ACHN (cell line): ENCODE data around the gene KCNK15.

Experiments used
- DNase-seq: peaks from one replicate; pipeline ENCODE4 v3.0.0-alpha.2; 2015
- in situ Hi-C: cut with HindIII; loops from 2 replicates; pipeline ENCODE4 v1.10.0; 2017; ENCODE audit warnings: low sequenced_read_pairs, low pct_ligation_motif_present, low pct_unique_long_range_greater_than_20kb

KCNK15 gene

DNA sequence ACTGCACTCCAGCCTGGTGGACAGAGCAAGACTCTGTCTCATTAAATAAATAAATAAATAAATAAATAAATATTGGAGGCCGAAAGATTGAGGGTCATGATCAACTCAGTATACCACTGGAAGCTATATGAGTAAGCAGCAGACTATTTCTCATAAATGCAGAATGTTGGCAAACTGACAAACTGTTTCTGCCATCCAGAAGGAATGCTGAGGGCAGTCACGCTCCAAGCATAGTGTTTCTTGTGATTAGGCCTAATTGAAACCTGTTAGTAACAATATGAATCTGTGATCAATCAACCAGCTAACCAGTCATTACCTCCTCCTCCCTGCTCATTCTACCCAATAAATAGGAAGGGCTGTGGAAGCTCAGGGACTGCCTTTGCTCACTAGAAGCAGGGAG lies 15.2 kb upstream of the KCNK15 start:
- in situ Hi-C loops = no loop called here
- peak; percentile 98 for DNase-seq

DNA sequence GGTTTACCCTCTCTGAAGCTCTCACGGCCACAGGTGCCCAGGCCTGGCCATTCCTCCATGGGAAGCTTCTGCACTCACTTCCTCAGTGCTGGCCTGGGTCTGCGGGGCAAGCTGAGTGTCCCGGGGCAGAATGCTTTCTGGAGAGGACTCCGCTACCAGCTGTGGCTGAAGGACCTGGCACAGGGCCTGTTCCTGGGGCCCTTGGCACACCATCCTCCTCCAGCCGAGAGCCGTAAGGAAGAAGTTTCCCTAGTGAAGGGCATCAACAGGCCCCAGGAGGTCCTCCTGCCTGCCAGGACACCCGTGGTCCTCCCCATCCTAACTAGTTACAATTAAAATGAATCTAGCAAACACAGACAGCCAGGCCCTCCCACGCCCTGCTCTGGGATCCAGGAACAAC lies 14.0 kb upstream of the KCNK15 start:
- in situ Hi-C loops = no loop called here

DNA sequence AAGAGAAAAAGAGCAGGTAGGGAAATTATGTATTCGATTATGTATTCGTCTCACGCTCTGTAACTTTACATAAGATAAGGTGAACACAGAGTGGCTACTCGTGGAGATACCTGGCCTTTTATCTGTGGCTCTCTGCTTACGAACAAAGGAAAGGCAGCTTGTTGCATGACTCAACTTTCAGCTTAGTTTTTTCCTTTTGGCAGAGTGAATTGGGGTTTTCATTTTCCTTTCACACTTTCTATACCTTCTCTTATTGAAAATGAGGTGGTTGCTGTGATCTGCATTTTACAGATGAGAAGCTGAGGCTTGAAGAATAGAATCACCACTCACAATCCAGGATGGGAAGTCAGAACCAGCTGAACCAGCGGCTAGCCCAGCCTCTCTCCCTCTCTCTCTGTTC lies 13.3 kb upstream of the KCNK15 start:
- in situ Hi-C loops = no loop called here

More for the DNA sequence above, 14.0 kb upstream of the KCNK15 start:
- no peak for DNase-seq

DNA sequence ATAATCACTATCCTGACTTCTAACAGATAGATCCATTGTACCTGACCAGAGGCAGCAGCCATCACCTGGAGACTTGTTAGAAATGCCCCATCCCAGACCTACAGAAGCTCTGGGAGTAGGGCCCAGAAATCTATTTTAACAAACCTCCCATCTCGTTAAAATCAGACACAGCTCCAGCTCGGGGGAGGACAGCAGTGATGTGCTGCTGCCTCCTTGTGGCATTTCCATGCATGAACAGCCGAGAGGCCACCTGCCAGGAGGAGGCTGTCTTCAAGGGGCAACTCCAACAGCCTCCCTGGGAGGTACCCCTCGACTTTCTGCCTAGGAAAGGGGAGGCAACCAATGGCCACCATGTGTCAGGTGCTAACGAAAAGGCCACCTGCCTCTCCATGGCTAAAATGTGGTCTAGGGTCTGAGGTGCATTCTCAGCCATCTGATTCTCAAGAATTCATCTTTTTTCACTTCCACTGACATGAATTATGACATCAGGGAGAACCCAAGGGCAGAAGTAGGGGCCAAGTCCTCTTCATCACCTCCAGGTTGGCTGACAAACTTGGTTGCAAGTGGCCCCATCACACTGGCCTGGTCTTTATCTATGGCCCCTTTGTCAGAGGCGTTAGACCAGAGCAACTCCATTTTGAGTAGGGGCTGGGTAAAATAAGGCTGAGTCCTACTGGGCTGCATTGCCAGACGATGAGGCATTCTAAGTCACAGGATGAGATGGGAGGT lies 12.2 kb upstream of the KCNK15 start:
- DNase-seq = peak; percentile 75
- in situ Hi-C loops = no loop called here

More for the DNA sequence above, 13.3 kb upstream of the KCNK15 start:
- peak; percentile 10 for DNase-seq

DNA sequence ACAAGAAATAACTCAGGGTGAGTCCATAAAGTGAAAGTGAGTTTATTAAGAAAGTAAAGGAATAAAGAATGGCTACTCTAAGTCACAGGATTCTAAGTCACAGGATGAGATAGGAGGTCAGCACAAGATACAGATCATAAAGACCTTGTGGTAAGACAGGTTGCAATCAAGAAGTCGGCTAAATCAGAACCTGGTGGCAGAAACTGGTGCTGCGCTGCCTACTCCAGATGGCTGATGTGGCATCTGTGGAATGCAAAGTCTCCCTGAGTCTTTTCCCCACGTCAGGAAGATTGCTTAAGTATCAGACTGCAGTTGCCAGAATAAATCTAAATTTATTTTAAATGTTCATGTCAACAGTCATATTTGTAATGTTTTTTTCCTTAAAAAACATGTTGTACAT lies 10.7 kb upstream of the KCNK15 start:
- peak; percentile 87 for DNase-seq
- in situ Hi-C loops = no loop called here

DNA sequence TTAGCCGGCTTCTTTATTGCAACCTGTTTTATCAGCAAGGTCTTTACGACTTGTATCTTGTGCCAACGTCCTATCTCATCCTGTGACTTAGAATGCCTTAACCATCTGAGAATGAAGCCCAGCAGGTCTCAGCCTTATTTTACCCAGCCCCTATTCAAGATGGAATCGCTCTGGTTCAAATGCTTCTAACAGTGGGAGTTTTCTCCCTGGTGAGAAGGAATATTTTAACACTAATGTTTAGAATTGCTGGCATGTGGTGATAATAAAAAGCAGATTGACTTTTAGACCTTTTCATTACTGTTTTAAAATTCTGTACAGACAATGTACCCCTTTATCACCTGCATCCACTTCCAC lies 9.9 kb upstream of the KCNK15 start:
- in situ Hi-C loops = no loop called here
- DNase-seq = no peak

DNA sequence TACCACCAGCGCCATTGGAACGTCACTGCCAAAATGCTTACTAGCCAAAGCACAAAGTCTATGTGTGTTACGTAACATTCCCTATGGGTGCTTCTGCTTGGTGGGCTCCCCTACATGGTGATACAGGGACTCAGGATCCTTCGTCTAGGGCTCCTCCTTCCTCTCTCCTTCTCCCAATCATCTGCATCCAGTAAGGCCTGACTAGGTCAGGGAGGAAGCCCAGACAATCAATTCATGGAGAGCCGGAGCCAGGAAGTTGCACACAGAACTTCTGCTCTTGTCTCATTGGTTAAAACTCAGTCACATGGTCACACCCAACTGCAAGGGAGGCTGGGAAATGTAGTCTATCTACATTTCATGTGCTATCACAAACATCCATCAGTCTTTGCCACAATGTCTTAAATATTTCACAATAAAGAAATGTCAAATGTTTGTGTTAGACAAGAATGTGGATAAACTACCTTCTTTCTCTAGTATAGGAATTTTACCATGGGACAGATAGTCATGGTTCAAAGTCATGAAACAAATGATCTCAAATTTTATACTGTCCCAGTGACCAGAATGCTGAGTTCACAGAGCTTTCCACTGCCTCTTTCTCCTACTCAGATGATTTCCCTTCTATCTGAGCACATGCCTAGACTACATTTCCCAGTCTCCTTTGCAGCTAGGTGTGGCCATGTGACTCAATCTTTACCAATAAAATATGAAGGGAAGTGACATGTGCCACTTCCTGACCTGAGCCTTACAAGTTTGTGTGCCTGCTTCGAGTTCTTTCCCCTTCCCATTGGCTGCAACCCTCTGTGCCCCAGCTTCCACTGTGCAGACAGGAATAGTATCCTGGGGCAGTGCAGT lies 9.3 kb upstream of the KCNK15 start:
- in situ Hi-C loops = no loop called here
- DNase-seq = peak; percentile 92

DNA sequence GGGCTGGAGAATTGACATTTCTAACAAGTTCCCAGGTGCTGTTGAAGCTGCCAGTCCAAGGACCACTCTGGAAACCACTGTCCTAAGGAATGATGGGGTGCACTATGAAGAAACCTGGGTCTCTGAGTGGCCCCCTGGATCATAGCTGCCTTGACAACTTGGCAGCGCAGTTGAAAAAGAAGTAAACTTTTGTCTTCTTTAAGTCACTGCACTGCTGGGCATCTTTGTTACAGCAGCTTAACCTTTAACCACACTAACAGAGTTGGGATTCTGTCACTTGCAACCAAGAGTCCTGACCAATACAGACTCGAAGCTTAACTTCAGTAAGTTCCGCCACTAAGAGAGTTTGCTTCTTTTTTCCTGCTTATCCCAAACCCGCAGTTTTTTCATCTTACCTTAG lies 8.5 kb upstream of the KCNK15 start:
- in situ Hi-C loops = no loop called here
- DNase-seq = no peak

DNA sequence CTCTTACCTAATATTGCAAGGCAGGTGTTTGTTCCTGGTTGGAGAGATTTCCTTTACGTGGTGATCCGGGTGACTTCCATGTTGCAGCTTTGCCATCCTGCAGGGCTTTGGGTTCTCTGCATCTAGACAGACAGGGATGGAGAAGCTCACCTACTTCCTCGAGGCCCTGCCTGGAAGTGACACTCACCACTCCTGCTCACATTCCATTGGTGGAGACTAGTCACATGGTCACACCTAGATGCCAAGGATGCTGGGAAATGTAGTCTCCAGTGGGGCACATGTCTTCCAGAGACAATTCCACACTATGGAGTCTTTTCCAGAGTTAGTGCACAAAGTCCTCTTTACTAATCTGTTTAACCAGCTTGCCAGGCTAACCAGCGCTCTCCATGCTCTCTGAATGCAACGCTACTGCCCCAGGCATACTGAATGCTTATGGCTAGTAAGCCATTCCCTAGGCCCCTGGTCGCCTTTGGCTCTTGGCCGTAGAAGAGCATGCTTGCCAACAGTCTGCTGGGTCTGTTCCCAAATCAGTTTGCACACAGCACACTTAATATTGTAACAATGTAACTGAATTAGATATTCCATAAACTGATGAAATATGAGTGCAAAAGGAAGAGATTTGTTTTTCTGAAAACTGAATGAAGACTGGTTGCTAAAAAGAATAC lies 6.7 kb upstream of the KCNK15 start:
- in situ Hi-C loops = no loop called here

DNA sequence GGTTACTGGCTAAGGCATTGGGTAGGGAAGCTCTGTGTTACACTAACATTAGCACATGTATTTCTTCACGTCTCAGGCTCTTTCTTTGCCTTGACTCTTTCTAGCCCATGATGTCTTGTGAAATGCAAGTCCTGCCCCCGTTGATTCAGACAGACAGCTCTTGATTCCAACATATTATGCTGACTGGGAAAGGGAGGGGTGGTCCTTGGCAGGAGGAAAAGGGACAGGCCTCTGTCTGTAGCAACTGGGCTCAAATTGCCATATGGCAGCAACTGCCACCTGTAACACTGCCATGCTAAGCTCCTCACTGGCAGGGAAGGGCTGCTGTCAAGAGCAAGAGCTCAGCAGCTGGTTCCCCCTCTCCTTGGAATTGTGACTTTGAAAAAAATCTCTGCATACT lies 5.7 kb upstream of the KCNK15 start:
- DNase-seq = no peak
- in situ Hi-C loops = no loop called here

More for the DNA sequence above, 6.7 kb upstream of the KCNK15 start:
- DNase-seq = peak; percentile 71

DNA sequence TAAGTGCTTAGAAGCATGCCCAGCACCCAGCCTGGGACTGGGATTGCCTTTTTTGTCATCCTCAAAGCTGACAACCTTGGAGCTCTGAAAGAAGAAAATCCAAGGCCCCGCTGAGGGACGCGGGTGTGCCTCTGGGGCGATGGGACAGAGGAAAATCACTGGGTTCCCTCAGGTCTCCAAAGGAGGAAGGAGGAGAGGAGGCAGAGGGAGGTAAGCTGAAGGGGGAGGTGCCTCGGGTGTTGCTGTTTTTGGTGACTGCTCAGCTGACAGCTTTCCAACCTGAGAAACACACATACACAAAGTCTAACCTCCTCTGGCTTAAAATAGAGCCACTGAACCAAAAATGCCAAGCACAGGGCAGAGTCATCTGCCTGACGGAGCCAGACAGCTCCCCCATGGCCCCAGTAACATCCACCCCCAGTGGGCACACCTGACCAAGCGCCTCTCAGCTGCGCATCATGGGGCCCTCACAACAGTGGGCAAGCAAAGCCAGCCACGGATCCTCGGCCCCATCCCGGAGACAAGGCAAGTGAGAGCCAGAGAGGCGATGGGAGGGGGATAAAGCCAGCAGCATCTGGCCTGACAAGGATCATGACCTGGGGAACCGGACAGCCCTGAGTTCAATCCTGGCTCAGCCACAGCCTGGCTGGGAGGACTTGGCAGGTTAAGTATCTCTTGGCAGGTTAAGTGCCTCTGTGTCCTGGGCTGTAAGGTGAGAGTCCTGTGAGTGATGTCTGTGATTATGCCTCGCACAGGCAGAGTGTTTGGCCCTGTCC lies 3.2 kb upstream of the KCNK15 start:
- in situ Hi-C loops = no loop called here
- no peak for DNase-seq

DNA sequence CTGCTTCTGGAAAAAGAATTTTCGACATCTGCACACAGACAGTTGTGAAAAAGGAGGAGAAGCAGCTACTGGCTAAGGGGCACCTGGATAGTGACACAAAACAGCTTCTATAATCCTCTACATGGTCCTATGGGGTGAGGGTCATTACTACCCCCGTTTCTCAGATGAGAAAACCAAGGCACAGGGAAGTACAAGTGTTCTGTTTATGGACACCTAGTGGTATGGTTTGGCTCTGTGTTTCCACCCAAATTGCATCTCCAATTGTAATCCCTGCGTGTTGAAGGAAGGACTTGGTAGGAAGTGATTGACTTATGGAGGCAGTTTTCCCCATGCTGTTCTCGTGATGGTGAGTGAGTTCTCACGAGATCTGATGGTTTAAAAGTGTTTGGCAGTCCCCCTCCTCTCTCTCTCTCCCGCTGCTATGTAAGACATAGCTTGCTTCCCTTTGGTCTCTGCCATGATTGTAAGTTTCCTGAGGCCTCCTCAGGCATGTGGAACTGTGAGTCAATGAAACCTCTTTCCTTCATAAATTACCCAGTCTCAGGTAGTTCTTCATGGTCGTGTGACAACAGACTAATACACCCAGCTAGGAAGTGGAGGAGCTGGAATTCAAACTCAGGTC lies 2.5 kb upstream of the KCNK15 start:
- DNase-seq = no peak
- in situ Hi-C loops = no loop called here

DNA sequence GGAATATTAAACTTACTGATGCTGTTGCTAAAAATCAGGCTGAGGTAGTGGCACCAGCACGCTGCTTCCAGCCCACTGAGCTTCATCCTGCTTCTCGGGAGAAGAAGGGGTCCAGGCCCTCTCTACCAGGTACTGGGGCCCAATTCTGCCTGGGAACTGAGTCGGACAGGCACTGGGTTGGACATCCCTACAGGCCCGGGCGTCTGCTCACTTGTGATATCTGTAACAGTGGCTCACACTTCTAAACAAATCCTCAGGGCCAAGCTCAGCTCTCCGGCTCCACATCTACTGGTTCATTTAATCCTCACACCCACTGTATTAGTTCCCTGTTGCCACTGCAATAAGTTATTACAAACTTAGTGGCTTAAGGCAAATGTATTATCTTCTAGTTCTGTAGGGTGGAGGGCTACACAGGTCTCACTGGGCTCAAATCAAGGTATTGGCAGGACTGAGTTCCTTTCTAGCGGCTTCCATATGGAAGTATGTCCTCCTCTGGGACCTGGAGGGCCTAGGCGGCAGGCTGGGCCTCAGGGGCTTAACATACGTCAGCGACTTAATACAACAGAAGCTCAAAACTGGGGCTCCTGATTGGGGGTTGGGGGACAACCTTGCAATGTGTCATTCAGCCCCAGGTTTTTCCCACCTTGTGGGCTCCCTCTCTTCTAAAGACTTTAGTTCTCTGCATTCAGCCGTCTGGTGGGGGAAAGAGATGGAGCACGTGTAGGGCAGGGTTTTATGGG lies 1.6 kb upstream of the KCNK15 start:
- DNase-seq = no peak
- in situ Hi-C loops = no loop called here

DNA sequence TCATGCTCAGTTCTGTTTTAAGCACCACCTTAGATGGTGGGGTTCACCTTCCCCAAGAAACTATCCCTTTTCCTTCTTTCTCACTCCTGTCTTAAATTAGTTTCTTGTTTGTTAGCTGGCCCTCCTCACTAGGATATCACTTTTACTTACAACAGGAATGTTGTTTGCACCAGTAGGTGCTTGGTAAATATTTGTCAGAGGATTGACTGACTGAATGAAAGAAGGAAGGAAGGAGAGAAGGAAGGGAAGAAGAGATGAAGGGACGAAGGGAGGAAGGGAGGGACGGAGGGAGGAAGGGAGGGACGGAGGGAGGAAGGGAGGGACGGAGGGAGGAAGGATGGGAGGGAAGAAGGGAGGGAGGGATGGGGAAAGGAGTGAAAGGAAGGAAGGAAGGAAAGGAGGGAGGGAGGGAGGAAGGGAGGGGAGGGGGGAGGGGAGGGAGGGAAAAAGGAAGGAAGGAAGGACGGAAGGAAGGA lies 505 bp upstream of the KCNK15 start:
- DNase-seq = no peak
- in situ Hi-C loops = no loop called here

DNA sequence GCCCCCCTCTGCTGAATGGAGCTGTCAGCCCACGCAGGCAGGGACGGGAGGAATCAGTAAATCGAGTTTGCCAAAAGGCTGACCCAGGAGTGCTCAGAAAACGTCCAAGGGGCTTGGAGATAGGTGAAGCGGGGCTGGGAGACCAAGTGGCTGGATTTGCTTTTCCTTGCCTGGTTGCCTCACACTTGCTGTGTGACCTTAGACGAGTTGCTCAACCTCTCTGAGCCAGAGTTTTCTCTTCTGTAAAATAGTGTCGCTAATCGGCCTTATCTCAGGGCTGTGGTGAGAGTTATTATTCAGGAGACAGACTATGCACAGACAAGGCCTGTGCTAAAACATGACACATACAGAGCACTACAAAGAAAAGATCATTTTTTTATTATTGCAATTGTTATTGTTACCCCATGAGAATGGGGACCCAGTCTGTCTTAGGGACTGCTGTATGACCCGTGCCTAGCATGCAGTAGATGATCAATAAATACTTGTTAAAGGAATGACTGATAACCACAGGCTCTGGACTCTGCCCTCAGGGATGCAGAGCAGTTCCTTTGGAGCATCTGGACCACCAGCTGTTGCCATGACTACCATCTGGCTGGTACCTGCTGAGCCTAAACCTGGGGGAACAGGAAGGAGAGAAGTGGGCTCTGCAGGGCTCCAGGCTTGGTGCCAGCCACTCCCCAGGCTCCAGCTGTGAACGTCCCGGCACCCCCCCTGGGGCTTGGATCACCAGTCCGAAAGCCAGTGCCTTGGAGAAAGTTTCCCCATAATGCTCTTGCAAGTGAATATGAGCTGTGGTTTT lies 901 bp downstream of the KCNK15 start:
- peak; percentile 33 for DNase-seq
- in situ Hi-C loops = no loop called here

DNA sequence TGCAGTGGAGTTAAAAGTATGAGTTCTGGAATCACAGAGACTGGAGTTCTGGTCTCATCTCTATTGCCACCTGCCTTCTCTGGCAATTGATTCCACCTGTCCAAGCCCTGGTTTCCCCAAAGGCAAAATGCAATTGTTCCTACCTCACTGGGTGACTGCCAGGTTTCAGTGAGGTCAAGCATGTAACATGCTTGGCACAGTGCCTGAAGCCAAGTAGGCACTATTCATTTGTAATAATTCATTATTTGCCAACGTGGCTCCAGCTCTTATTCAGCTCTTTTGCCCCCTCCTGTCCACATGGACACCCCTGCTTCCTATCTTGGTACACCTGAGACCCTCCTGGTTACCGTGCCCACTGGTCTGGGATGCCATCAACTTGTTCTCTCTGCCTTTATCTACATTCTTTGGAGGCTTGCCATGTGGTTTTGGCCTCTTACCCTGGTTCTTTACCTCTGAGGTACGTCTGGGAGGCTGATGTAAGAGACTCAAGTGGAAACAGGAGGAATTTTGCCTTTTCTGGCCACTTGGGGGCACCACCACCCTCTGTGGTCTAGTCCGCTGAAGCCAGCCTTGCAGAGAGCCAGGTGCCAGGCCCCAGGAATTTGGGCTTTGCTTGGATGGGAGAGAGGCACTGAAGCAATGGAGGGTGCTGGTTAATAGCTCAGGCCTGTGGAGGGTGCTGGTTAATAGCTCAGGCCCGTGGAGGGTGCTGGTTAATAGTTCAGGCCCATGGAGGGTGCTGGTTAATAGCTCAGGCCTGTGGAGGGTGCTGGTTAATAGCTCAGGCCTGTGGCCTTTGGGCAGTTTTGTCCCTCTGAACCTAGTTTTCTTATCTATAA lies 1.7 kb downstream of the KCNK15 start:
- in situ Hi-C loops = no loop called here

More for the DNA sequence above, 1.7 kb downstream of the KCNK15 start:
- peak; percentile 88 for DNase-seq
